ENCODE measurements around the gene PACS2.
"Not testable (repeated sequence)": the region's sequence is repeated elsewhere in the genome, so short reads cannot be mapped to it uniquely, and the experiment has no call there.

PACS2 gene

DNA sequence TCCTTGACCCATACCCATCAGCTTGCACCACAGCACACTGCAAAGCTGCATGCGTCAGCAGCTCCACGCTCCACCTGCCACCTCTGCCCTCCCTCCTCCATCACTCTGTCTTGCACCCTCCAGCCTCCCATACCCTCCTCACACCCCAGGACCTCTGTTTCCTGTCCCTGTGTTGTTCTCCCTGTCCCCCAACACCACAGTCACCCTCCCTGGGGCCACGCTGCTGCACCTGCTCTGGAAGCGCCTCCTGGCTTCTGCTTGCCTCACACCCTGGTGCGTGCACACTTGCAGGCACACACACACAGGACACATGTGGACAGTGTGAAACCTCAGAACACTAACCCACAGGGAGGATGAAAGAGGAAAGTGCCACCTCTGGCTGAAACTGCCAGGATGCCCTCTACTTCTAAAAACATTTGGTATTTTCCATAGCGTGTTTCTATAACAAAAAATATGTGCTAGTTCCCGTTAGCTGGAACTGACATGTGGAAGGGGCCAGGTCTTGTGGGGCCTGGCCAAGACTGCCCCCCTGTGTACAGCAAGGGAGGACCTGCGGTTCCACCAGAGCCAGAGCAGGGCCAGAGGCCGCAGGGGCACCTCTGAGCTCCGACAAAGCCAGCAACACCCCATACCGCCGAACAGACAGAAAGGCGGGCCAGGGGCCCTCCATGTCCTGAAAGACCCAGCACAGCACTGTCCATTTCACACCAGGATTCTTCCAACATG lies 23.8 kb upstream of the PACS2 start:
- DNase-seq: no peak

DNA sequence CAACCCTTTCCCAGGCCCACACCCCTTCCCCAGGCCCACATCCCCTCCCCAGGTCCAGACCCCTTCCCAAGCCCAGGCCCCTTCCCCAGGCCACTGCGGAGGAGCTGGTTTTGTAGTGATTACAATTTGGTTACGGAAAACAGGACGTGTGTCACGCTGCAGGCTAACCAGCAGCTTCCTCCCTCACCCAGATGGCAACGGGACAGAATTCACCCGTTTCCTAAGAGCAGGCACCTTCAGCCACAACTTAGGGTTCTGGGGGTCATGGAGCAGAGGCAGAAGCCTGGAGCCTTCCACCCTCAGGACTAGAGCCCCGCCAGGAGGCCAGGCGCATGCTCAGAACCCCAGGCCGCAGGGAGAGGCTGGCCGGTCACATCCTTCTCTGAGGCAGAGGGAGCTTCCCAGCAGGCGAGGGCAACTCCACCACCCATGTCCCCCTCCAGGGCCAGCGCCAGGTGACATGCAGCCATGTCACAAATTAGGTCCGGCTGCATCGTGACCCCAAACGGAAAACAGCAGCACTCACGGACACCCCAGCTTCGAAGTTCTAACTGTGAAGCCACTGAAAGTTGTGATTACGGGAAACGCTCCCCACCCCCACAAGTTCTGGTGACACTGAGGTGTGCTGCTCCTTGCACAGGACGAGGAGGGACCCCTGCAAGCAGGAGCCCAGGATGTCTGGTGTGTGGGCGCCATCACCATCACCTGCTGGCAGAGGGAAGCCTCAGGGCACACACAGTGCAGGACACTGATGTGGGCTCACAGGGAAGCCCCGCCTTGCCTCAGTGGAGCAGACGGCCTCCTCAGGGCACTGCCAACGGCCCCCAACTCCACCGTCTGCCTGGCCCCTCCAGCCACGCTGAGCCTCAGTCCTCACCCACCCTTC lies 21.5 kb upstream of the PACS2 start:
- DNase-seq: no peak

DNA sequence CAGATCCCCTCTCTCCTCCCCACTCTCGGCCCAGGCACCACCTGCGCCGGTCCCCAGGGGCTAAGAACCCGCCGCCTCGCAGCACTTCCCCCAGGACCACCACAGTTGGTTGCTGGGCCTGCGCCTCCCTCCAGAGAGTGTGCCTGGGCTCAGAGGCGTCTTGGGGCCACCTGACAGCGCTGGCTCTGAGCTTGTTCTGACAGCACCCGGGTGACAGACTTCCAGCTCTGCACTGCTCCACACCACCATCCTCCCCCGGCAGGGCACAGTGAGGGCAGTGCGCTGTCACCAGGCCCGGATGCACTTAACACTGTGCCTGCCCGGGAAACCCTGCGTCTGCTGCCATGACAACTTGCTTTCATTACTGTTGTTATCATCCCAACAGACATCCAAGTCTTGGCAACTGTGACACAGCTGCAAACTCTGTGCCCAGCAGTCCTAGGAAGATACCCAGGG lies 20.4 kb upstream of the PACS2 start:
- no peak for DNase-seq

DNA sequence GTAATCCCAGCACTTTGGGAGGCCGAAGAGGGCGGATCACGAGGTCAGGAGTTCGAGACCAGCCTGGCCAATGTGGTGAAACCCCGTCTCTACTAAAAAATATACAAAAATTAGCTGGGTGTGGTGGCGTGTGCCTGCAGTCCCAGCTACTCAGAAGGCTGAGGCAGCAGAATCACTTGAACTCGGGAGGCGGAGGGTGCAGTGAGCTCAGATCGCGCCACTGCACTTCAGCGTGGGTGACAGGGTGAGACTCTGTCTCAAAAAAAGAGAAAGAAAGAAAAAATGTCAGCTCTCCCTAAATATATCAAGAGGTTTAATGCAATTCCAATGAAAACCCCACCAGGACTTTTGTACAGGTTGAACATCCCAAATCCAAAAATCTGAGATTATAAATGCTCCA lies 17.2 kb upstream of the PACS2 start:
- DNase-seq: not testable (repeated sequence)

DNA sequence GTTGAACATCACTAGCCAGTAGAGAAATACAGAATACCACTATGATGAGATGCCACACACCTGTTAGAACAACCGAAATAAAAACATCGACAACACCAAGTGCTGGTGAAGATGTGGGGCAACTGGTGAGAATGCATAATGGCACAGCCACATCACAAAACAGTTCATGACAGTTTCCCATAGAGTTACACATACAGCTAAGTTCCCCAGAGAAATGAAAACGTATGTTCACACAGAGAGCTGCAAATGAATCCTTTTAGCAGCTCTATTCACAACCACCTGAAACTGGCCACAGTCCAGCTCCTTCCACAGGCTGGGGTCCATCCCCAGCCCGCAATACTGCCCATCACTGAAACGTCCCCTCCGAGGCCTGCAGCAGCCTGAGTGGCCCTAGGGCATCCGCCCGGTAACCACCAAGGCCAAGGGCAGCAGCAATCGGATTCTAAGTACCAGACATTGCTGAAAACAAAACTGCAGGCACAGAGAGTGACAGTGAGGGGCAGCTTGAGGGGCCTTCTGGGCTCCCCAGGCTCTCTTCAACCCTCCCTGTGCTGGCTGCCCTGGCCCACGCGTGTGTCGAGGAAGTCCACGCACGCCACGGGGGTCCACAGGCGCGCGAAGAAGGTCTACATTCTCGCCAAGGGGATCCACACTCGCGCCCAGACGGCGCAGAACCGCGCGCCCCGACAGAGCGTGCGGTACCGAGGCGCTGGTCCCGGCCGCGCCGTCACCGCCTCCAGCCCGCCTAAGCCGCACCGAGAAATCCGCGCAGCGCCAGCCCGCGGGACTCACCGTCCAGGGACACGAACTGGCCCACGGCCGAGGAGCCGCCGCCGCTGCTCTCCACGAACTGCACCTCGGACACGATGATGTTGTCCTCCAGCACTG lies 14.7 kb upstream of the PACS2 start:
- DNase-seq: no peak

DNA sequence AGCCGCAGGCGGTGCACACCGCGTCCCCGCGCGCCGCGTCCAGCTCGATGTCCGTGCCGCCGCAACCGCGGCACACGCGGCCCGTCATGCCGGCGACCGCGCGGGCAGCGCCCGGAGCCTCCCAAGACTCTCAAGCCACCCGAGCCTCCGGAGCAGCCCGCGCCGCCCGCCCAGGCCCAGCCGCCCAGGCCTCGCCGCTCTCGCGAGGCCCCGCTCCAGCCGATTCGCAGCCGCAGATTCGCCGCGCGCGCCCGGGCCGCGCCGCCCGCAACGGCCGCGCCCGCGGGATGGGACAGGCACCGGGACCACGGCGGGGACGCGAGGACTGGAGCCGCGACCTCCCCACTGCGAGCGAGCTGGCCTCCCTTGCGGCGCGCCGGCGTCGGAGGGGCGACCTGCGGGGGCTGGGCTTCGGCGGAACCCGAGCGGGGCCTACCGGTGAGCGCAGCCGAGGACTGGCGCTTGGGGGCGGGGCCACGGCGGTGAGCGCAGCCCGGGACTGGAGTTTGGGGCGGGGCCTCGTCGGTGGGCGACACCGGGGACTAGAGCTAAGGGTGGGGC lies 13.9 kb upstream of the PACS2 start, which contains the start of gene BRF1:
TSS of gene BRF1 (minus strand) at position 460 of the 561 bp plus-strand sequence. CDS start at position 88, 372 bp downstream.
- DNase-seq: peak; percentile 82

DNA sequence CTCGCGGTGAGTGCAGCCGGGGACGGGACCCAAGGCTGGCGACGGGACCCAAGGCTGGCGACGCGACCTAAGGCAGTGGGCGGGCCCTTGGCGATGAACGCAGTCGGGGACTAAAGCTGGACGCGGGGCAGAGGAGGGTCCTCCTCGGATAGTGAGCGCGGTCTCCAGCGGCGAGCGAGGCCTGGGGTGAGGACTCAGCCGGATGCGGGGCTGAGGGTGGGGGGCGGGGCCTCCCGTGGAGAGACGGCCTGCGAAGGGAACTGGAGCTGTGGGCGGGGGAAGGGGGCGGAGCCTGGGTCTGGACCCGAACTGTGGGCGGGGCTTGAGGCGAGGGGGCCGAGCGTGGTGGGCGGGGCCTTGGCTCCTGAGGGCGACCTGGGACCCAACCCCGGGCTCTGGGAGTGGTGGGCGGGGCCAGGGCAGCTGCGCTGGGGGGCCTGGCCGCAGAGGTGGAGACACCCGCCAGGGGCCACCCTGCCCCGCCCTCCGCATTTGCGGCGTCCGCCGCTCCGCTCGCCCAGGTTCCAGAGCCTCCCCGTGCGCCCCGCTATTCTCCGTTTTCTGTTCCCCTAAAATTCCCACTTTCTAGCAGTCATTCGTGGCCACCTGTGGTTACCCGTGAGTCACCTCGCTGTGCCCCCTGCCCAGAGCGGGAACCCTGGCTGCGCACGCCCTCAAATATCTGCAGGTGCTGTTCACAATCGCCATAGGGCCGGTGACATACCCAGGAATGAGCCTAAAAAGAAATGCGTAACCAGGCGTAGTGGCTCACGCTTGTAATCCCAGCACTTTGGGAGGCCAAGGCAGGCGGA lies 13.2 kb upstream of the PACS2 start:
- DNase-seq: peak; percentile 81

DNA sequence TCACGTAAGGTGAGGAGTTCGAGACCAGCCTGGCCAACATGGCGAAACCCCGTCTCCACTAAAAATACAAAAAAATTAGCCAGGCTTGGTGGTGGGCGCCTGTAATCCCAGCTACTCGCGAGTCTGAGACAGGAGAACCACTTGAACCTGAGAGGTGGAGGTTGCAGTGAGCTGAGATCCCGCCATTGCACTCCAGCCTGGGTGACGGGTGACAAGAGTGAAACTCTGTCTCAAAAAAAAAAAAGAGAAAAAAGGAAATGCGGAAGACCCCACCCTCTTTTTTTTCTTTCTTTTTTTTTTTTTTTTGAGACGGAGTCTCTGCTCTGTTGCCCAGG lies 12.7 kb upstream of the PACS2 start:
- DNase-seq: not testable (repeated sequence)

DNA sequence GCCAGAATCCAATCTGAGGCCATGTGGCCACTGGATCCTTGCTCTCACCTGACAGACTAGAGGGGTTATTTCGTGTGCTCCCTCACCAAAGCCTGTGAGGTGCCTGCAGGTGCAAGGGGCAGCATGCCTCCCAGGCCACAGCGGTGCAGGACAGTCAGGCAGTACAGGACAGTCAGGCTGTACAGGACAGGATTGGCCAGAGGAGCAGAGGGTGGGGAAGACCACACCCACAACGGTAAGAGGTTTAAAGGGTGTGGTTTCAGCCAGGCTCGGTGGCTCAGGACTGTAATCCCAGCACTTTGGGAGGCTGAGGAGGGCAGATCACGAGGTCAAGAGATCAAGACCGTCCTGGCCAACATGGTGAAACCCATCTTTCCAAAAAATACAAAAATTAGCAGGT lies 10.6 kb upstream of the PACS2 start:
- no peak for DNase-seq

DNA sequence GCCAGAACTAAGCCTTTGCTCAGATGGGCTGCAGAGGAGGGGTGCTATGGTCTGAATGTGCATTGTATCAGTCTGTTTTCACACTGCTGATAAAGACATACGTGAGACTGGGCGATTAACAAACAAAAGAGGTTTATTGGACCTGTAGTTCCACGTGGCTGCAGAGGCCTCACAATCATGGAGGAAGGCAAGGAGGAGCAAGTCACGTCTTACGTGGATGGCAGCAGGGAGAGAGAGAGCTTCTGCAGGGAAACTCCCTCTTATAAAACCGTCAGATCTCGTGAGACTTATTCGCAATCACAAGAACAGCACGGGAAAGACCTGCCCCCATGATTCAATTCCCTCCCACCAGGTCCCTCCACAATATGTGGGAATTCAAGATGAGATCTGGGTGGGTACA lies 10.0 kb upstream of the PACS2 start:
- no peak for DNase-seq

DNA sequence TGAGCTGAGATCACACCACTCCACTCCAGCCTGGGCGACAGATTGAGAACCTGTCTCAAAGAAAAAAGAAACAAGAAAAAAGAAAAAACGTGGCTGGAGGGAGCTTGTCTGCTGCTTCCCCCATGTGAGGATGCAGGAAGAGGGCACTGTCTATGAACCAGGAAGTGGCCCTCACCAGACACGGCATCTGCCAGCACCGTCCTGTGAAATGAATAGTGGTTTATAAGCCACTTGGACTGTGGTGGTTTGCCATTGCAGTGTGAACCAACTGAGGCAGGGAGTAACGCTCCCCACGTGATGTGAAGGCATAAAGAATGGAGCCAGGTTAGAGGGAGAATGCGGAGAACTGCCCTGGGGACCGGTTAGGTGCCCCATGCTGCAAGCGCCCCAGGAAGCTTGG lies 9.2 kb upstream of the PACS2 start:
- no peak for DNase-seq

DNA sequence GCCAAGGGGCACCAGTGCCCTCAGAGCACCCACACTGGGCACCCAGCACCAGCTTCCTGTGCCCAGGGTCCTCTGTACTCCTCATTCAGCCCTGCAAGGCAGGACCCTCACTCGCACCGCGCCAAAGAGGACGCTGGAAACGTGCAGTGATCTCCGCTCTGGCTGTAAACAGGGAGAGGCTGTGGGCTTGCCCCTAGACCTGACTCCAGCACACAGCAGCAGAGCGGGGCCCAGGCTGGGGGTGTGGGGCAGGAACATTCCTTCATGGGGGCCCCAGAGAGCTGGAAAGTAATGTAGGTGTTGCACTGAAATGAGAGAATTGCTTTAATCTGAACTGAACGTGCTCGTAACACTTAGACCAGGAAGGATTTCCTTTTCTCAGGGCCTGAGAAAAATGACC lies 8.8 kb upstream of the PACS2 start:
- no peak for DNase-seq

DNA sequence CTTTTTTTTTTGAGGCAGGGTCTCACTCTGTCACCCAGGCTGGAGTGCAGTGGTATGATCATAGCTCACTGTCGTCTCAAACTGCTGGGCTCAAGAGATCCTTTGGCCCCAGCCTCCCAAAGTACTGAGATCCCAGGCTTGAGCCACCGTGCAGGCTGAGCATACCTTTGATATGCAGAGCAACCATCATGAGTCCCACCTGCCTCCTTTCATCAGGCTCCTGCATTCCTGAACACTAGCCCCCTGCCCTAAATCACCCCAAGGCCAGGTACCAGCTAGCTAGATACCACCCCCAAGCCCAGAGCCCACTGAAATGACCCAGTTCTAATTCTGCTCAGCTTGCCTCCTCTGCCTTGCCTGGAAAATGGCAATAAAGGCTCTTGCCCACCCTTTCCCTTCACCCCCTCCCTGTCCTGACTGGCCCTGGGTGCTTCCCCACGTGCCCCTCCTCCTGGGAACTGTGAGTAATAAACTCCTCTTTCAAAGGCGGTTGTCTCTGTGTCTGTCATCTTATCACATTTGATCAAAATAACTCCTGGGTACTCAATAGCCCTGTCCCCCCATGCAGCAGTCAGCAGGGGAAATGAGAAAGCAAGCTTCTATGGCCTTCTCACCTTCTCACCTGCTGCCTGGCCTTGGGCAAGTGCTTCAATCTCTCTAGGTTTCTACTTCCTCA lies 7.4 kb upstream of the PACS2 start:
- DNase-seq: no peak

DNA sequence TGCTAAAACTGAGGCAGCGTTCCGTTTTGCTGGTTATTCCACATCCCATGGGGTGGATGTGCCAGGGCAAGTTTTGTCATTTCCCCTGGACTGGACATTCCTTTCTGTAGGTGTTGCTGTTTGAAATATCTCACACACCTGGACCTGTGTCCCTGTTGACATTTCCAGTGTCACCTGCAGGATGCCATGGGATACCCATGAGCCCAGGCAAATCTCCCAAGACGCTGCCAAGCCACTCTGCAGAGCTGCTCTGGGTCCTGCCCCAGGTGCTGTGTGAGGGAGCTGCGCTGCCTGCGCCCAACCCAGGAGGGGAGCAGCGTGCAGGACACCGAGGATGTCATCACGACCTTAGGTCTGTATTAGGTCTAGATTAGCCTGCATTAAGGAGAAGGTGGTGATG lies 5.2 kb upstream of the PACS2 start:
- DNase-seq: no peak

DNA sequence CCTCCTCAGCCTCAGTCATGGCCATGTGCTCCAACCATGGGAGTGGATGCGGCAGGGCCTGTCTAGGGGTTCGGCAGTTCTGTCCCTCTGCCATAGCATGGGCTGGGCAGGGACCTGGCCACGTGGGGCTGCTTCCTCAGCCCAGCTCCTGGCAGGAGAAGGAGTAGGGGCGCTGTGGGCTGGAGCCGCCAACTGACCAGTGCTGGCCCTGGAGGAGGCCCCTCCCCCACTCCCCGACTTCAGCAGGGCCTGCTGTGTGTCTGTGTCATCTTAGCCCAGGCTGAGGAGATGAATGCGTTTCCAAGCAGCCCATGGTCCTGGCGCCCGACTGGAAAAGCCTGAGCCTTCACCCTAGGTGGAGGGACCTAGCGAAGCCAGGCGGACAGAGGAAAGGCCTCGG lies 2.7 kb upstream of the PACS2 start:
- DNase-seq: no peak

DNA sequence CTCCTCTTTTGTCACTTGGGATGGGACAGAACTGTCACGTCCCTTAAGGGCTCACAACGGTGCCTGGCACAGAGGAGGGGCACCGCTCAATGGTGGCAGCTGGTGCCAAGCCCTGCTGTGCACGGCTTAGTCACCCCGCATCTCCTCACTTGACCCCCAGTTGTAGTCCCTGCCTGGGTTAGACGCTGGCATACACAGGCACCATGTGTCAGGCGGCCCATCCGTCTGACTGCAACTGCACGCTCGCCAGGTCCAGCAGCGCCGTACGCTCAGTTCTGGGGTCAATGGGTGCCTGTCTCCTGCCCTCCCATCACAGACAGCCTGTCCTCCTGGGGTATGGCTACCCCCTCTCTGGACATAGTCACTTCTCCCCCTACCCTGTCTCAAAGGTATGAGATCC lies 1.6 kb upstream of the PACS2 start:
- no peak for DNase-seq

DNA sequence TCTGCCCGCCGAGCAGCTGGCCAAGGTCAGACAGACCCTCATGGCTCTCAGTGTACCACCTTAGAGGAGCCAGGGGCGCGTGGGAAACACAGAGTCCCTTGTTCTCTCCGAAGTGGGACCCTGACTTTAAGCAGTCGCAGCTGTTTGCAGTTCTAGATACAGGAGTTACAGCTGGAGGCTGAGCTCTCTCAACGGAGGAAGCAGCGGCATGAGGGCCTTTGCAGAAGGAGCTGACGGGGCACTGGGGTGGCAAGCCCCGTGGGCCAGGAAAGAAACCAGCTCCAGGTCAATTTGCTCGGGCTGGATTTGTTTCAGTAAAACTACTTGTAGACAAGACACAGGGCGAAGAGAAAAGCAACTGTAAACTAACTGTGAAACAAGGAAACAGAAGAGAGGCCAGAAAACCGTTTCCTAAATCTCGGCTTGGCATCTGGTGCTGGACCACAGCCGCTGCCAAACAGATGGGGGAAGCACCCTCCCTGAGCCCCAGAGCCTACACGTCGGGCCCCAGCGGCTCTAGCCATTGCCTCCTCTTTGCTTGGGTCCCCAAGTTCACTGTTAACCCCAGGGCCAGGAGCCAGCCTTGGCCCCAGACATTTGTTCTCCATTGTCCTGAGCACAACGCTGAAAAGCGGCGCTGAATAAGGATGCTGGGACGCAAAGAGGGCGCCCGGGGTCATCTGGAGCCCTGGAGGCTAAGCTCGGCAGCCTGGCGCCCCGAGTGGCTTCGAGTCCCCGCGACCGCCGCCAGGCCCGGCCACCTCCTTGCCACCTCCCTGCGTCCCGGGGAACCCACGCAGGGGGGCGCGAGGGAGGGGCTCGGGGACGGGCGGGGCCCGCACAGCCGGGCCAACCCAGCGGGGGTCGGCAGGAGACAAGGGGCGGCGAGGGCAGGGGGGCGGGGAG lies 914 bp upstream of the PACS2 start:
- no peak for DNase-seq

DNA sequence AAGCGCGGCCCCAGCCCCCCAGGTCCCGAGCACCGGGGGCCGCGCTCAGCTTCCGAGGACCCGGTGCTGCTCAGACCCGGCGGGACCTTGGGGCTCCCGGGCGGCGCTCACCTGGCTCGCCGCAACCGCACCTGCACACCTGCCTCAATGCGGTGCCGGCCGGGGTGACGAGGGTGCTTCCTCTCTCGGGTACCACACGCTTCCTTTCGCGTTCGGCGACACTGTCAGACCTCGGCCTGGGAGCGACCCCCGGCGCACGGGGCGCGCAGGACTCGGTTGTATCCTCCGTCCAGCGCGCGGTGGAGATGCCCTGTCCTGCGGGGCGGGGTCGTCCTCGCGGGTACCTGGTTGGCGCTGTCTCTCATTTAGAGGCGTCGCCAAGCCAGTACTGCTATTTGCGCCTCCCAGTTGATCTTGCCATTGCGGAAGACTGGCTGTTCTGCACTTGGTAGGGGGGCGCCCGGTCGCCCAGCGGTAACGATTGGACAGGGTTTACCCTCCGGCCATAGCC lies 718 bp downstream of the PACS2 start:
- no peak for DNase-seq

DNA sequence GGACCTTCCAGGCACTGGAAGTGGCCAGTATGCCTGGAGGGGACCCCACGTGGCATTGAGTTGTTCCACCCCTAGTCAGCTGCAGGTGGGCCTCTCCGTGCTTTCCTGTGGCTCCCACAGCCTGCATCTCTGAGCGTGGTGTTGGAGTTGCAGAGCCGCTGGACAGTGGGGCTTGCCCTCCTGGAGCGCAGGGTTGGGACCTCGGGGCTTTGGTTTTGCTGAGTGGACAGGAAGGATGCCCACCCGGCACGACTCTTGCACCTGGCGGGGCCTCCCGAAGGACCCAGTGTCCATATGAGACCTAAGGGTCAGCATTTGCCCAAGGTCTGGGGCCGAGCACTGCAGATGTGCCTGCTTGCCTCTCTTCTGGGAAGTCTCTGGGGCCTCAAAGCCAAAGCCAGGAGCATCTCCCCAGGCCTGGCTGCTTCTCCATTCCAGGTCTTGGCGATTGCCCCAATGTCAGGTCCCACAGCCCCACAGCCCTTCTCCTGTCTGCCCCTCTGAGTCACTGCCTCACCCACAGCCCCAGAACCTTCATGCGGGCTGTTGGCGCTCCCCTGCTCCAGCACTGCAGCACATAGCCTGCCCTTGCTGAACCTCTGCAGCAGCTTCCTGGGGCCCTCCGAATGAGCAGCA lies 1.5 kb downstream of the PACS2 start:
- no peak for DNase-seq

DNA sequence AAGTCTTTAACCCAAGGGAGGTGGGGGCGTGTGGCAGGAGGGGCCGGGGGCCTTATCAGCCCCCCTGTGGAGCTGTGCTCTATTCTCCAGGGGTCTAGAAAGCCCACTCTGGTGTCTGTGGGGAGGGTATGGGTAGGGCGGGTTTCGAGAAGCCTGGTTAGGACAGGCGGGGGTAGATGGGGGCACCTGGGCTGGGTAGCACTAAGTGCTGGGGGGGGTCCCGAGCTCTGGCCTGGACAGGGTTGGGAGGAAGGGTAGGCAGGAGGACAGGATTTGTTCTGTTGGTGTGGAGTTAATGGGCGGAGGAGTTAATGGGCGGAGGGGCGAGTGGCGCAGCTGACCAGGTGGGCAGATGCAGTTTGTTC lies 2.0 kb downstream of the PACS2 start:
- DNase-seq: no peak

Measured in NK-92 treated with Interleukin-12 subunit alpha and Interleukin-12 subunit beta, amount 100 ng/mL, for 24 hours (cell line).